ENCODE results near the gene TAC4. TPM values are rescaled to one million over a fixed set of nuclear protein-coding genes. Genes with fewer than 3 reads are reported as not detected.

Gene TAC4
- total RNA-seq, 1 experiment from 2014 or later: not detected

DNA sequence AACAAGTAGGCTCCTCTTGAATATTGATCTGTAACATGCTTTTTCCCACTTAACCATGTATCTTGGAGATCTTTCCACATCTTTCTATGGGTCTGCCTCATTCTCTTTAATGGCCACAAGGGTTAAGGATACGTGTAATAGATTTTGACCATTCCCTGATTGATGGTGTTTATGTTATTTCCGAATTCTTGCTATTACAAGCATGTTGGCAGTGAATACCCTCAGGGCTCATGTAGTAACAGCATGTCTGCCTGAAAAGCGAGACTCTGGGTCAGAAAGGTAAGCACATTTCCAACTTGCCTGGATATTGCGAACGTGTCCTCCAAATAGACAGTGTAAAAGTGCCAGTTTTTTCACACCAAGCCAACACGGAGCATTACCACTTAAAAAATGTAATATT is 5.0 kb downstream of the TAC4 start:
- Mint-ChIP-seq H3K27me3 (ENCODE audit: unreplicated experiment) (no peaks in the 10 kb centered on the region), H3K27ac (ENCODE audit: unreplicated experiment) (no peak overlapping the region), H3K4me3 (ENCODE audit: low read depth, unreplicated experiment) (no peak overlapping the region), H3K4me1 (ENCODE audit: low read depth, unreplicated experiment) (peaks cover 8% of the 10 kb centered on the region), H3K36me3 (ENCODE audit: insufficient read depth, unreplicated experiment) (peaks cover 13% of the 10 kb centered on the region), H3K9me3 (ENCODE audit: low read depth, unreplicated experiment) (no peaks in the 10 kb centered on the region)
- intact Hi-C loops (cut with micrococcal nuclease; ENCODE audit: unreplicated experiment): no loop called here
- no peak for TF ChIP-seq CTCF (IDR thresholded peaks at IDR 0.05; ENCODE audit: unreplicated experiment)
- no peak for DNase-seq
- no TSS peak for BruUV-seq (replicated peaks)
- CTCF ChIA-PET: interaction anchor here (1.5 kb wide), 1 partner anchor 21 kb away, joined by 3 read pairs; no protein-coding TSS in a partner anchor

GRCh38 chr17:49842371-49842770 is 5.5 kb downstream of the TAC4 start:
- no peak overlapping the region for H3K27ac Mint-ChIP-seq (ENCODE audit: unreplicated experiment)
- intact Hi-C loops (cut with micrococcal nuclease; ENCODE audit: unreplicated experiment): no loop called here
- no peaks in the 10 kb centered on the region for H3K27me3 Mint-ChIP-seq (ENCODE audit: unreplicated experiment)
- CTCF ChIA-PET: interaction anchor here (1.5 kb wide), 1 partner anchor 20 kb away, joined by 3 read pairs; no protein-coding TSS in a partner anchor
- no peak overlapping the region for H3K4me3 Mint-ChIP-seq (ENCODE audit: low read depth, unreplicated experiment)
- no peak for TF ChIP-seq CTCF (IDR thresholded peaks at IDR 0.05; ENCODE audit: unreplicated experiment)
- H3K9me3 Mint-ChIP-seq (ENCODE audit: low read depth, unreplicated experiment): no peaks in the 10 kb centered on the region
- peaks cover 18% of the 10 kb centered on the region for H3K36me3 Mint-ChIP-seq (ENCODE audit: insufficient read depth, unreplicated experiment)
- BruUV-seq (replicated peaks): no TSS peak
- DNase-seq: no peak
- peaks cover 13% of the 10 kb centered on the region for H3K4me1 Mint-ChIP-seq (ENCODE audit: low read depth, unreplicated experiment)

GRCh38 chr17:49841548-49841947 is 6.3 kb downstream of the TAC4 start:
- Mint-ChIP-seq H3K27ac (ENCODE audit: unreplicated experiment) (no peak overlapping the region), H3K36me3 (ENCODE audit: insufficient read depth, unreplicated experiment) (peaks cover 26% of the 10 kb centered on the region), H3K4me3 (ENCODE audit: low read depth, unreplicated experiment) (no peak overlapping the region), H3K27me3 (ENCODE audit: unreplicated experiment) (no peaks in the 10 kb centered on the region), H3K4me1 (ENCODE audit: low read depth, unreplicated experiment) (peaks cover 21% of the 10 kb centered on the region), H3K9me3 (ENCODE audit: low read depth, unreplicated experiment) (no peaks in the 10 kb centered on the region)
- no peak for TF ChIP-seq CTCF (IDR thresholded peaks at IDR 0.05; ENCODE audit: unreplicated experiment)
- DNase-seq: no peak
- intact Hi-C loops (cut with micrococcal nuclease; ENCODE audit: unreplicated experiment): no loop called here
- CTCF ChIA-PET: no interaction called here
- BruUV-seq (replicated peaks): no TSS peak

DNA sequence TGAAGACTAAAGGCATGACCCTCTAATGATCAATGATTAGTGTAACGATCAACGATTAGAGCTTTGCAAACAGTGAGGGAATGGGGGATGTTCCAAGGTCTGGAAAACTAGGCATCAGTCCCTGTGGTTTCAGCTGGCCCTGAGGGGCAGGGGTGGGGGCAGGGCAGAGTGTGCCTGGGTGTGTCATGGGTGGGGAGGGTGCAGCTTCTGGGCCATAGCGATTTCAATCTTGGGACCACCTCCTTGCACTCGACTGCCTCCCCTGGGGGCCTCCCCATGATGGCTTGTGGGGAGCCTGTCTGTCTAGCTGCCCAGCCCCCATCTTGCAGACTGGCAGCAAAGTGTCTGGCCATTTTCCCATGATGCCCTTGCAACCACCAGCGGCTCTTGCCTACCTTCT is 8.4 kb downstream of the TAC4 start:
- Mint-ChIP-seq H3K4me1 (ENCODE audit: low read depth, unreplicated experiment) (peaks cover 37% of the 10 kb centered on the region), H3K4me3 (ENCODE audit: low read depth, unreplicated experiment) (no peak overlapping the region), H3K27ac (ENCODE audit: unreplicated experiment) (no peak overlapping the region), H3K9me3 (ENCODE audit: low read depth, unreplicated experiment) (no peaks in the 10 kb centered on the region), H3K27me3 (ENCODE audit: unreplicated experiment) (no peaks in the 10 kb centered on the region), H3K36me3 (ENCODE audit: insufficient read depth, unreplicated experiment) (peaks cover 40% of the 10 kb centered on the region)
- CTCF ChIA-PET: interaction anchor here (1.2 kb wide), 1 partner anchor 8 kb away, joined by 4 read pairs; no protein-coding TSS in a partner anchor
- no peak for TF ChIP-seq CTCF (IDR thresholded peaks at IDR 0.05; ENCODE audit: unreplicated experiment)
- intact Hi-C loops (cut with micrococcal nuclease; ENCODE audit: unreplicated experiment): no loop called here
- BruUV-seq (replicated peaks): no TSS peak
- no peak for DNase-seq
